ENCODE measurements around the gene H1-8. TPM values are rescaled to one million over a fixed set of nuclear protein-coding genes. Genes with fewer than 3 reads are reported as not detected.

The H1-8 gene
- total and polyA plus RNA-seq, 7 donors, result not detected

DNA sequence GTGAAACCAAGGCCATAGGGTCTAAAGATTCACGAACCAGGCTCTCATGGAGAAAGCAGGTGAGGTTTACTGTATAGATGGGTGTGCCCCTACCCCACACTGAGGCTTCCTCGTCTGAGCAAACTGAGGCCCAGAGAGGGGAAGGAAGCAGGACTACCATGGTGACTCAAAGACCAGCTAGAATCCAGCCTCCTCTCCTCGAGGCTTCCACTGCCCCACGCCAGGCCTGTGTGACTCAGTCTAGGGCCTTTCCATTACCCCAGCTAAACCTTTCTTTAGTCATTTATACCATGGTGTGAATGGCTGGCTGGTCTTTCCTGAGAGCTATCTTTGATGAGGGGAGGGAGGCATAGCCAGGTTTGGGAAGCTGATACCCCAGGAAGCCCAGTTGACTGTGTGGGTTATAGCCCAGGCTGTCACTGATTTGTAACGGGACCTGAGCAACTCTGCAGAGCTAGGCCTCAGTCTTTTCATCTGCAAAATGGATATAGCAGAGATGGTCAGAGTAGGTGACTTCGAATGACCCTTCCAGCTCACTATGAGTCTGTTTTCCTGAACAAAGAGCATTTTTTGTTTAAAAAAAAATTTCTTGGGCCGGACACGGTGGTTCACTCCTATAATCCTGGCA, 17.5 kb upstream of the H1-8 start:
- TF ChIP-seq, protein P1, sequence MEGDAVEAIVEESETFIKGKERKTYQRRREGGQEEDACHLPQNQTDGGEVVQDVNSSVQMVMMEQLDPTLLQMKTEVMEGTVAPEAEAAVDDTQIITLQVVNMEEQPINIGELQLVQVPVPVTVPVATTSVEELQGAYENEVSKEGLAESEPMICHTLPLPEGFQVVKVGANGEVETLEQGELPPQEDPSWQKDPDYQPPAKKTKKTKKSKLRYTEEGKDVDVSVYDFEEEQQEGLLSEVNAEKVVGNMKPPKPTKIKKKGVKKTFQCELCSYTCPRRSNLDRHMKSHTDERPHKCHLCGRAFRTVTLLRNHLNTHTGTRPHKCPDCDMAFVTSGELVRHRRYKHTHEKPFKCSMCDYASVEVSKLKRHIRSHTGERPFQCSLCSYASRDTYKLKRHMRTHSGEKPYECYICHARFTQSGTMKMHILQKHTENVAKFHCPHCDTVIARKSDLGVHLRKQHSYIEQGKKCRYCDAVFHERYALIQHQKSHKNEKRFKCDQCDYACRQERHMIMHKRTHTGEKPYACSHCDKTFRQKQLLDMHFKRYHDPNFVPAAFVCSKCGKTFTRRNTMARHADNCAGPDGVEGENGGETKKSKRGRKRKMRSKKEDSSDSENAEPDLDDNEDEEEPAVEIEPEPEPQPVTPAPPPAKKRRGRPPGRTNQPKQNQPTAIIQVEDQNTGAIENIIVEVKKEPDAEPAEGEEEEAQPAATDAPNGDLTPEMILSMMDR (IDR thresholded peaks at IDR 0.05), result no peak
- ATAC-seq (no peak), DNase-seq (no peak)
- 77 to 82% (median 78%) methylated on average over 8 of the region's 8 CpGs for WGBS, 3 donors
- Histone ChIP-seq H3K4me1 (peaks cover 3% of the 10 kb centered on the region), H3K27me3 (ENCODE audit: insufficient read depth in 3 of 3, low read length in 2 of 3) (no peaks in the 10 kb centered on the region), H3K27ac (no peak overlapping the region), H3K4me3 (no peak overlapping the region), H3K36me3 (ENCODE audit: insufficient read depth in 1 of 2, low read depth in 1 of 2) (no peaks in the 10 kb centered on the region), H3K9me3 (no peaks in the 10 kb centered on the region)
- intact Hi-C loops (cut with DNase I), result no loop called here

DNA sequence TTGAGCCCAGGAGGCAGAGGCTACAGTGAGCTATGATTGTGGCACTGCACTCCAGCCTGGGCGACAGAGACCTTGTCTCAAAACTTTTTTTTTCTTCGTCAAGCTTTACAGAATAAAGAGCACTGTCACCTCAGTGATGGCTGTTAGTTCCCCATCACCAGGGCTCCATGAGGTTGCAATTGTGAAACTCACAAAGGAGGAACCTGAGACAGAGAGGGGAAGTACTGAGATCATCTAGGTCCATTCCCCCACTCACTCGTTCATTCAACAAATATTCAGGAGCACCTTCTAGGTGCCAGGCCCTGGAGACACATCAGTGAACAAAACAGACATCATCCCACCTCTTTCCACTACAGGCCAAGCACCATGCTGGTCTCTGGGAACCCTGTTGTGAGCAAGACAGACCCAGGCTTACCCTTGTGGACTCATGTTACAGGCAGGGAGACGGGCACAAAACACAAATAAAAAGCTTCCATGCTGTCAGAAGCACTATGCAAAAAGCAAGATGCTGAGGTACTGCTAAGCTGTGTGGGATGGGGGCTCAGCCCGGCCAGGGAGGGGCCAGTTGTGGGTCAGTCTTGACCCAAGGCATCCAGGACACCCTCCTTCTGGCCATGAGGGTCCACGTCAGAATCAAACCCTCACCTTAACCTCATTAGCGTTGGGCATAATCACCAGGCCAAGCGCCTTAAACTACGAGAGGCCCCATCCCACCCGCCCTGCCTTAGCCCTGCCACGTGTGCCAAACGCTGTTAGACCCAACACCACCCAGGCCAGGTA, 16.7 kb upstream of the H1-8 start:
- H3K9me3 ChIP-seq, result no peaks in the 10 kb centered on the region
- H3K36me3 ChIP-seq (ENCODE audit: insufficient read depth in 1 of 2, low read depth in 1 of 2), result no peaks in the 10 kb centered on the region
- no peak overlapping the region for H3K4me3 ChIP-seq
- no peak overlapping the region for H3K27ac ChIP-seq
- intact Hi-C loops (cut with DNase I), result no loop called here
- no peaks in the 10 kb centered on the region for H3K27me3 ChIP-seq (ENCODE audit: insufficient read depth in 3 of 3, low read length in 2 of 3)
- 80 to 89% (median 84%) methylated on average over 12 of the region's 12 CpGs for WGBS, 3 donors
- peaks cover 3% of the 10 kb centered on the region for H3K4me1 ChIP-seq
- ATAC-seq, result no peak
- DNase-seq, result no peak
- TF ChIP-seq, protein P1 (IDR thresholded peaks at IDR 0.05), result no peak

DNA sequence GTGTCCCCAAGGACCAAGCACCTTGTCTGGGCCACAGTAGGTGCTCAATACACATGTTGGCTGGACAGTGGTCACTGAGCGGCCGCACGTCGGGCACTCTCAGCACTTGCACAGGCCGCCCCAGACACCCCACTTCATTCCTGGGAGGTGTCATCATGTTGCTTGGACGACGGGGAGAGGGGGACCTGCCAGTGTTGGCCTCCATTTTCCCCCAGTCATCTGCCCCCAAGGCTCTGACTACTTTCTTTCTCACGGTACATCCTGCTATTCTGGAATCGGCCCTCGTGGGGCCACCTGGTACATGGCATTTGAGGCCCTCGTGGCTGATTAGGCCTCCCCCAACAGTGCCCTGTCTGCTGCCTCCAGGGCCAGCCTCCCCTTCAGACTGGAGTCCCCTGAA, 15.7 kb upstream of the H1-8 start:
- WGBS, 3 donors, result 90 to 92% (median 91%) methylated on average over 11 of the region's 11 CpGs
- no peak for ATAC-seq
- no peak for DNase-seq
- no peak overlapping the region for H3K27ac ChIP-seq
- H3K27me3 ChIP-seq (ENCODE audit: insufficient read depth in 3 of 3, low read length in 2 of 3), result no peaks in the 10 kb centered on the region
- peaks cover 3% of the 10 kb centered on the region for H3K4me1 ChIP-seq
- H3K4me3 ChIP-seq, result no peak overlapping the region
- no peaks in the 10 kb centered on the region for H3K9me3 ChIP-seq
- no peaks in the 10 kb centered on the region for H3K36me3 ChIP-seq (ENCODE audit: insufficient read depth in 1 of 2, low read depth in 1 of 2)
- intact Hi-C loops (cut with DNase I), result no loop called here
- TF ChIP-seq, protein P1 (IDR thresholded peaks at IDR 0.05), result no peak

DNA sequence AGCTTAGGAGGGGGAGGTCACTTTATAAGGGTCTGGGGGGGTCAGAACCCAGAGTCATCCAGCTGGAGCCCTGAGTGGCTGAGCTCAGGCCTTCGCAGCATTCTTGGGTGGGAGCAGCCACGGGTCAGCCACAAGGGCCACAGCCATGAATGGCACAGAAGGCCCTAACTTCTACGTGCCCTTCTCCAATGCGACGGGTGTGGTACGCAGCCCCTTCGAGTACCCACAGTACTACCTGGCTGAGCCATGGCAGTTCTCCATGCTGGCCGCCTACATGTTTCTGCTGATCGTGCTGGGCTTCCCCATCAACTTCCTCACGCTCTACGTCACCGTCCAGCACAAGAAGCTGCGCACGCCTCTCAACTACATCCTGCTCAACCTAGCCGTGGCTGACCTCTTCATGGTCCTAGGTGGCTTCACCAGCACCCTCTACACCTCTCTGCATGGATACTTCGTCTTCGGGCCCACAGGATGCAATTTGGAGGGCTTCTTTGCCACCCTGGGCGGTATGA, 14.3 kb upstream of the H1-8 start, which contains the start of gene RHO:
Gene RHO (plus strand): TSS at position 51 of the 512 bp plus-strand sequence. CDS start 95 bp downstream, at position 146.
- Histone ChIP-seq H3K4me1 (peaks cover 3% of the 10 kb centered on the region), H3K27me3 (ENCODE audit: insufficient read depth in 3 of 3, low read length in 2 of 3) (no peaks in the 10 kb centered on the region), H3K27ac (no peak within 1 kb of the TSS), H3K36me3 (ENCODE audit: insufficient read depth in 1 of 2, low read depth in 1 of 2) (no peaks in the 10 kb centered on the region), H3K4me3 (no peak within 1 kb of the TSS), H3K9me3 (no peaks in the 10 kb centered on the region)
- TF ChIP-seq, protein P1 (IDR thresholded peaks at IDR 0.05), result no peak
- 93 to 95% (median 94%) methylated on average over 18 of the region's 18 CpGs for WGBS, 3 donors
- ATAC-seq (no peak), DNase-seq (no peak)
- intact Hi-C loops (cut with DNase I), result no loop called here

All from psoas muscle (tissue), 8 donors.